H9 (cell line): Measurements from ENCODE around the gene CHST13. TPM values are rescaled to one million over a fixed set of nuclear protein-coding genes. Genes with fewer than 3 reads are reported as not detected.

ENCODE experiments used
- DNase-seq: peaks from one replicate; pipeline ENCODE4 v3.0.0-alpha.2; 2017
- H2AFZ ChIP-seq: one replicate; pipeline ENCODE4 v1.6.1; 2013; ENCODE audit warnings: mild to moderate bottlenecking, low read length, control low read depth, moderate library complexity
- H2AK5ac ChIP-seq: 2 replicates; pipeline ENCODE4 v1.6.1; 2013; ENCODE audit warnings: low read length, control low read depth, mixed read lengths; ENCODE audit not compliant: insufficient read length
- H2BK120ac ChIP-seq: one replicate; pipeline ENCODE4 v1.6.1; 2013; ENCODE audit warnings: low read depth, mild to moderate bottlenecking, low read length, control low read depth, inconsistent platforms; ENCODE audit not compliant: poor library complexity, severe bottlenecking
- H2BK12ac ChIP-seq: 2 replicates; pipeline ENCODE4 v1.6.1; 2013; ENCODE audit warnings: low read length, control low read depth, mixed read lengths, low read depth; ENCODE audit not compliant: insufficient read length
- H2BK15ac ChIP-seq: 2 replicates; pipeline ENCODE4 v1.6.1; 2013; ENCODE audit warnings: low read depth, low read length, control low read depth
- H2BK20ac ChIP-seq: one replicate; pipeline ENCODE4 v1.6.1; 2013; ENCODE audit warnings: low read depth, mild to moderate bottlenecking, low read length, control low read depth, inconsistent platforms; ENCODE audit not compliant: poor library complexity, severe bottlenecking
- H2BK5ac ChIP-seq: 2 replicates; pipeline ENCODE4 v1.6.1; 2013; ENCODE audit warnings: low read length, control low read depth, mixed read lengths; ENCODE audit not compliant: insufficient read length
- H3K14ac ChIP-seq: 2 replicates; pipeline ENCODE4 v1.6.1; 2013; ENCODE audit warnings: low read length, control low read depth; ENCODE audit not compliant: insufficient read depth
- H3K18ac ChIP-seq: 2 replicates; pipeline ENCODE4 v1.6.1; 2013; ENCODE audit warnings: low read depth, mild to moderate bottlenecking, mixed read lengths, low read length, control low read depth; ENCODE audit not compliant: insufficient read length
- H3K23ac ChIP-seq: 2 replicates; pipeline ENCODE4 v1.6.1; 2013; ENCODE audit warnings: low read length, control low read depth, mixed read lengths, low read depth; ENCODE audit not compliant: insufficient read length
- H3K23me2 ChIP-seq: 2 replicates; pipeline ENCODE4 v1.6.1; 2013; ENCODE audit warnings: low read depth, mild to moderate bottlenecking, mixed read lengths, low read length, control low read depth; ENCODE audit not compliant: insufficient read length, poor library complexity, severe bottlenecking
- H3K27ac ChIP-seq: 2 replicates; pipeline ENCODE4 v1.5.1; 2013; ENCODE audit warnings: low read length, control low read depth, mixed read lengths, low read depth; ENCODE audit not compliant: insufficient read length
- H3K27me3 ChIP-seq: 2 replicates; pipeline ENCODE4 v1.6.1; 2013; ENCODE audit warnings: low read length, control low read depth, inconsistent platforms; ENCODE audit not compliant: insufficient read depth
- H3K4ac ChIP-seq: 2 replicates; pipeline ENCODE4 v1.6.1; 2013; ENCODE audit warnings: low read depth, mild to moderate bottlenecking, control low read depth, inconsistent platforms, low read length, moderate library complexity
- H3K4me1 ChIP-seq: 2 replicates; pipeline ENCODE4 v1.6.1; 2013; ENCODE audit warnings: low read length, control low read depth, inconsistent platforms; ENCODE audit not compliant: insufficient read depth
- H3K4me2 ChIP-seq: 2 replicates; pipeline ENCODE4 v1.6.1; 2013; ENCODE audit warnings: low read length, control low read depth, mixed read lengths; ENCODE audit not compliant: insufficient read length, insufficient read depth
- H3K56ac ChIP-seq: 2 replicates; pipeline ENCODE4 v1.6.1; 2013; ENCODE audit warnings: low read depth, mild to moderate bottlenecking, mixed read lengths, low read length, control low read depth; ENCODE audit not compliant: insufficient read length
- H3K79me1 ChIP-seq: 2 replicates; pipeline ENCODE4 v1.6.1; 2013; ENCODE audit warnings: low read depth, mild to moderate bottlenecking, moderate library complexity, low read length, control low read depth, inconsistent platforms; ENCODE audit not compliant: insufficient read depth, poor library complexity, severe bottlenecking
- H3K79me2 ChIP-seq: 2 replicates; pipeline ENCODE4 v1.6.1; 2013; ENCODE audit warnings: low read length, control low read depth, inconsistent platforms; ENCODE audit not compliant: insufficient read depth
- H3K9ac ChIP-seq: 2 replicates; pipeline ENCODE4 v1.6.1; 2013; ENCODE audit warnings: low read length, control low read depth, mixed read lengths; ENCODE audit not compliant: insufficient read length; ENCODE audit errors: extremely low read depth
- H3K9me3 ChIP-seq: one replicate; pipeline ENCODE4 v1.6.1; 2013; ENCODE audit warnings: low read depth, low read length, inconsistent platforms; ENCODE audit not compliant: control insufficient read depth
- H3T11ph ChIP-seq: one replicate; pipeline ENCODE4 v1.6.1; 2013; ENCODE audit warnings: mild to moderate bottlenecking, low read length, control low read depth, inconsistent platforms
- H4K20me1 ChIP-seq: one replicate; pipeline ENCODE4 v1.6.1; 2013; ENCODE audit not compliant: control insufficient read depth, insufficient read length, insufficient read depth
- H4K5ac ChIP-seq: 2 replicates; pipeline ENCODE4 v1.6.1; 2013; ENCODE audit warnings: low read depth, mild to moderate bottlenecking, mixed read lengths, low read length, control low read depth; ENCODE audit not compliant: insufficient read length
- H4K8ac ChIP-seq: replicated peaks from 2 replicates; pipeline ENCODE4 v1.6.1; 2013; ENCODE audit warnings: low read length, control low read depth, mixed read lengths, low read depth; ENCODE audit not compliant: insufficient read length
- H4K91ac ChIP-seq: 2 replicates; pipeline ENCODE4 v1.6.1; 2013; ENCODE audit warnings: low read depth, mild to moderate bottlenecking, moderate library complexity, mixed read lengths, low read length, control low read depth; ENCODE audit not compliant: insufficient read length
- H3K27ac Mint-ChIP-seq, 3 experiments: 2 replicates in 2 of 3; 3 replicates in 1 of 3; pipeline ENCODE4 v1.8.0; 2020 to 2021; ENCODE audit warnings: mixed read lengths in 3 of 3, mild to moderate bottlenecking in 1 of 3, moderate library complexity in 1 of 3
- H3K27me3 Mint-ChIP-seq: 2 replicates; pipeline ENCODE4 v1.8.0; 2021; ENCODE audit warnings: low read depth, mild to moderate bottlenecking, moderate library complexity, mixed read lengths
- H3K36me3 Mint-ChIP-seq, 3 experiments: 2 replicates in 2 of 3; 3 replicates in 1 of 3; pipeline ENCODE4 v1.8.0; 2020 to 2021; ENCODE audit warnings: low read depth in 3 of 3, mixed read lengths in 3 of 3; ENCODE audit not compliant: insufficient read depth in 1 of 3
- H3K4me1 Mint-ChIP-seq, 2 experiments: 2 replicates each; pipeline ENCODE4 v1.8.0; 2020; ENCODE audit warnings: mixed read lengths in 2 of 2
- H3K4me3 Mint-ChIP-seq, 2 experiments: 2 replicates in 1 of 2; 3 replicates in 1 of 2; pipeline ENCODE4 v1.8.0; 2020 to 2021; ENCODE audit warnings: mild to moderate bottlenecking in 2 of 2, mixed read lengths in 2 of 2, moderate library complexity in 1 of 2
- H3K9me3 Mint-ChIP-seq, 2 experiments: 2 replicates in 1 of 2; 3 replicates in 1 of 2; pipeline ENCODE4 v1.8.0; 2020; ENCODE audit warnings: mild to moderate bottlenecking in 2 of 2, mixed read lengths in 2 of 2, moderate library complexity in 1 of 2
- WGBS: extraction: QIAGEN DNeasy Blood & Tissue Kit; methylation state at CpG from one replicate; pipeline ENCODE4 v1.1.7; 2013; ENCODE audit warnings: missing lambda C conversion rate, low lambda C conversion rate, mixed read lengths; ENCODE audit not compliant: insufficient read length; ENCODE audit errors: extremely low coverage; 5-methylcytosine and 5-hydroxymethylcytosine counted together
- total RNA-seq: library from RNA; stranded (reverse); gene quantifications from 2 replicates; pipeline ENCODE4 v1.2.1, GENCODE V29; 2021
- TF ChIP-seq, protein P1 (sequence below): fragments of 200-600 bp; sonication (generic); conservative IDR thresholded peaks from 3 replicates; pipeline ENCODE4 v1.8.0; 2021; ENCODE audit warnings: antibody characterized with exemption, mild to moderate bottlenecking

The CHST13 gene
- total RNA-seq, 1 experiment from 2014 or later, result 0.85 TPM

DNA sequence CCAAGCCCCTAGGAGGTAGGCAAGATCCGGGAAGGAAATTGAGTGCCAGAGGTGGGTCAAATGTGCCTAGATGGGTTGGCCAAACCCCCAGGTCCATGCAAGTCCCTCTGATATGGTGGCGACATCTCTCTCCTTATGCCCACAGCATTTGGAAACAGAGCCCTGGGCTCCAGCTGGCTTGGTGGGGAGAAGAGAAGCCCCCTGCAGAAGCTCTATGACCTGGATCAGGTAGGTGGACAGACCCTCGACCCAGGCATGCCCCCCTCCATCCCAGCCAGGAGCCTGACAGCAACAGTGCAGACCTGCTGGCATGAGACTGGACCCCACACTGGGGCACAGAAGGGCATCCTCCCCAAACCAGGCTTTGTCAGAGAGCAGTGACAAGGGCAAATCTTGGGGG lies 12.2 kb downstream of the CHST13 start:
- no peak for DNase-seq
- no peak overlapping the region for H2BK12ac ChIP-seq
- no peaks in the 10 kb centered on the region for H3K9me3 ChIP-seq
- no peak overlapping the region for H3K56ac ChIP-seq
- H2BK20ac ChIP-seq, result no peak overlapping the region
- no peaks in the 10 kb centered on the region for H3K27me3 ChIP-seq
- no peaks in the 10 kb centered on the region for H3K79me2 ChIP-seq
- H4K91ac ChIP-seq, result no peak overlapping the region
- no peak overlapping the region for H3K27ac Mint-ChIP-seq
- no peak overlapping the region for H2AFZ ChIP-seq
- no peak overlapping the region for H3K4me2 ChIP-seq
- no peaks in the 10 kb centered on the region for H3K4me1 Mint-ChIP-seq
- no peak overlapping the region for H3K18ac ChIP-seq
- H4K20me1 ChIP-seq, result peaks cover 3% of the 10 kb centered on the region
- H2BK120ac ChIP-seq, result no peak overlapping the region
- H2AK5ac ChIP-seq, result no peak overlapping the region
- no peak overlapping the region for H3K9ac ChIP-seq
- H3K9me3 Mint-ChIP-seq, result no peaks in the 10 kb centered on the region
- no peak overlapping the region for H4K8ac ChIP-seq
- H3T11ph ChIP-seq, result no peak overlapping the region
- WGBS, result no CpG with 5 or more reads among the region's 3 CpGs
- no peak overlapping the region for H3K14ac ChIP-seq
- TF ChIP-seq, protein P1, sequence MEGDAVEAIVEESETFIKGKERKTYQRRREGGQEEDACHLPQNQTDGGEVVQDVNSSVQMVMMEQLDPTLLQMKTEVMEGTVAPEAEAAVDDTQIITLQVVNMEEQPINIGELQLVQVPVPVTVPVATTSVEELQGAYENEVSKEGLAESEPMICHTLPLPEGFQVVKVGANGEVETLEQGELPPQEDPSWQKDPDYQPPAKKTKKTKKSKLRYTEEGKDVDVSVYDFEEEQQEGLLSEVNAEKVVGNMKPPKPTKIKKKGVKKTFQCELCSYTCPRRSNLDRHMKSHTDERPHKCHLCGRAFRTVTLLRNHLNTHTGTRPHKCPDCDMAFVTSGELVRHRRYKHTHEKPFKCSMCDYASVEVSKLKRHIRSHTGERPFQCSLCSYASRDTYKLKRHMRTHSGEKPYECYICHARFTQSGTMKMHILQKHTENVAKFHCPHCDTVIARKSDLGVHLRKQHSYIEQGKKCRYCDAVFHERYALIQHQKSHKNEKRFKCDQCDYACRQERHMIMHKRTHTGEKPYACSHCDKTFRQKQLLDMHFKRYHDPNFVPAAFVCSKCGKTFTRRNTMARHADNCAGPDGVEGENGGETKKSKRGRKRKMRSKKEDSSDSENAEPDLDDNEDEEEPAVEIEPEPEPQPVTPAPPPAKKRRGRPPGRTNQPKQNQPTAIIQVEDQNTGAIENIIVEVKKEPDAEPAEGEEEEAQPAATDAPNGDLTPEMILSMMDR, result no peak
- no peak overlapping the region for H3K27ac ChIP-seq
- peaks cover 8% of the 10 kb centered on the region for H3K27me3 Mint-ChIP-seq
- no peaks in the 10 kb centered on the region for H3K79me1 ChIP-seq
- no peaks in the 10 kb centered on the region for H3K4me1 ChIP-seq
- H4K5ac ChIP-seq, result no peak overlapping the region
- no peak overlapping the region for H2BK15ac ChIP-seq
- H2BK5ac ChIP-seq, result no peak overlapping the region
- no peak overlapping the region for H3K23ac ChIP-seq
- H3K4ac ChIP-seq, result no peak overlapping the region
- no peaks in the 10 kb centered on the region for H3K23me2 ChIP-seq
- no peak overlapping the region for H3K4me3 Mint-ChIP-seq
- peaks cover 0 to 3% (median 0%) of the 10 kb centered on the region in 3 experiments; a peak in 2 of 7 replicates for H3K36me3 Mint-ChIP-seq
